HL-60 (cell line): Measurements from ENCODE around the gene ZNF124.
A peak's percentile ranks its signal among the peaks of the same experiment; 100 is the strongest.

Experiments used
- DNase-seq, 2 experiments: peaks; one replicate each; pipeline ENCODE4 v3.0.0-alpha.2; 2010 to 2020; ENCODE audit warnings: low read depth in 1 of 2, low spot score in 1 of 2
- H3K27ac ChIP-seq: fragments of 250-450 bp; sonication (Bioruptor Pico); replicated peaks from 2 replicates; pipeline ENCODE4 v1.5.1; 2020; ENCODE audit warnings: mild to moderate bottlenecking, moderate library complexity
- H3K27me3 ChIP-seq: fragments of 250-450 bp; sonication (Bioruptor Pico); 2 replicates; pipeline ENCODE4 v1.5.1; 2021; ENCODE audit warnings: mild to moderate bottlenecking, moderate library complexity; ENCODE audit not compliant: insufficient read depth, poor library complexity, severe bottlenecking
- H3K4me3 ChIP-seq: replicated peaks from 2 replicates; pipeline ENCODE4 v1.5.1; 2011; ENCODE audit warnings: mild to moderate bottlenecking, control low read depth, low read length; ENCODE audit not compliant: insufficient read depth
- GABPA ChIP-seq: IDR thresholded peaks from 2 replicates; pipeline ENCODE4 v1.6.1; 2012; ENCODE audit warnings: low read depth
- POLR2AphosphoS5 ChIP-seq: IDR thresholded peaks from 2 replicates; pipeline ENCODE4 v1.6.1; 2012; ENCODE audit warnings: low read depth
- REST ChIP-seq: IDR thresholded peaks from 2 replicates; pipeline ENCODE4 v1.6.1; 2012; ENCODE audit warnings: low read depth; ENCODE audit not compliant: insufficient replicate concordance
- SPI1 ChIP-seq: IDR thresholded peaks from 2 replicates; pipeline ENCODE4 v1.6.1; 2012; ENCODE audit warnings: low read depth, mild to moderate bottlenecking, borderline replicate concordance
- TF ChIP-seq, protein P1 (sequence below): IDR thresholded peaks from one replicate; pipeline ENCODE4 v1.5.1; 2011; ENCODE audit warnings: low read length, control low read depth, inconsistent platforms; ENCODE audit not compliant: insufficient read depth

Gene ZNF124

DNA sequence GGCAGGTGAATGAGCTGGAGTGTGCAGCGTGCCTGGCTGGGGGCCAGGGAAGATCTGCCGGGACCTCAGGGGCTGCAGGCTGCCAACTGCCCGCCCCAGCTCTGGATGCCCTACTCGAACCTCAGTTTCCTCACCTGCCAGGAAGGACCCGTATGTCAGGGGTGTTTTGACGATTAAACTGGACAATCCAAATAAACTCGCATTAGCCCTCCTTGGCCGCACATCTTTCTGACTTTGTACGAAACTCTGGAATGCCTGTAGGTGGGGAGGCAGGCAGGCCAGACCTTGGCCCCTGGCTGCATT is 59.4 kb downstream of the ZNF124 start:
- no peak for DNase-seq
- no peak for TF ChIP-seq GABPA
- TF ChIP-seq, protein P1, sequence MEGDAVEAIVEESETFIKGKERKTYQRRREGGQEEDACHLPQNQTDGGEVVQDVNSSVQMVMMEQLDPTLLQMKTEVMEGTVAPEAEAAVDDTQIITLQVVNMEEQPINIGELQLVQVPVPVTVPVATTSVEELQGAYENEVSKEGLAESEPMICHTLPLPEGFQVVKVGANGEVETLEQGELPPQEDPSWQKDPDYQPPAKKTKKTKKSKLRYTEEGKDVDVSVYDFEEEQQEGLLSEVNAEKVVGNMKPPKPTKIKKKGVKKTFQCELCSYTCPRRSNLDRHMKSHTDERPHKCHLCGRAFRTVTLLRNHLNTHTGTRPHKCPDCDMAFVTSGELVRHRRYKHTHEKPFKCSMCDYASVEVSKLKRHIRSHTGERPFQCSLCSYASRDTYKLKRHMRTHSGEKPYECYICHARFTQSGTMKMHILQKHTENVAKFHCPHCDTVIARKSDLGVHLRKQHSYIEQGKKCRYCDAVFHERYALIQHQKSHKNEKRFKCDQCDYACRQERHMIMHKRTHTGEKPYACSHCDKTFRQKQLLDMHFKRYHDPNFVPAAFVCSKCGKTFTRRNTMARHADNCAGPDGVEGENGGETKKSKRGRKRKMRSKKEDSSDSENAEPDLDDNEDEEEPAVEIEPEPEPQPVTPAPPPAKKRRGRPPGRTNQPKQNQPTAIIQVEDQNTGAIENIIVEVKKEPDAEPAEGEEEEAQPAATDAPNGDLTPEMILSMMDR: no peak
- no peak for TF ChIP-seq REST
- no peak for TF ChIP-seq POLR2AphosphoS5
- TF ChIP-seq SPI1: no peak
- Histone ChIP-seq H3K27me3 (peaks cover 13% of the 10 kb centered on the region), H3K4me3 (no peak overlapping the region), H3K27ac (no peak overlapping the region)

GRCh38 chr1:247111700-247112478 is 59.9 kb downstream of the ZNF124 start:
- H3K4me3 ChIP-seq: peak overlapping the region; percentile 38
- TF ChIP-seq GABPA (no peak), SPI1 (no peak), REST (no peak), POLR2AphosphoS5 (no peak)
- TF ChIP-seq, protein P1: no peak
- H3K27ac ChIP-seq: no peak overlapping the region
- peaks cover 13% of the 10 kb centered on the region for H3K27me3 ChIP-seq
- no peak for DNase-seq

DNA sequence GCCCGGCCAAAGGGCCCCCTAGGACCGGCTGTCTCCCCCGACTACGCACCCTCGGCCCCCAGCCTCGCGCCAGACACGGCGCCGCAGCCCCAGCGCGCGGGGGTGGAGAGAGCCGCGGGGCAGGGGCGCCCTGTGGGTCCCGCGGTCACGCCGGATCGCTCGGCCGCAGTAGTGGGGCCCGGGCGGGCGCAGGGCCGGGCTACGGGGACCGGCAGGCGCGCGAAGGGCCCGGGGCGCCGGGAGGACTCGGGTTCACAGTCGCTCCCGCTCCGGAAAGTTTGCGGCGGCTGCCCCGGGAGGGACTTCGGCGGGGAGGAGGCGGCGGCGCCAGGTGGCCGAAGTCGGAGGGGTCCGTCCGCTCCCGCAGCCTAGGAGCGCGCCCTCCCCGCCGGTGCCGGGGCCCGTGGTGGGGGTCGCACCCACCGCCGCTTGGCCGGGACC is 60.5 kb downstream of the ZNF124 start:
- Histone ChIP-seq H3K27ac (no peak overlapping the region), H3K27me3 (peaks cover 13% of the 10 kb centered on the region), H3K4me3 (peak overlapping the region; percentile 38)
- DNase-seq: no peak
- TF ChIP-seq SPI1 (no peak), GABPA (no peak), POLR2AphosphoS5 (no peak), REST (no peak)
- TF ChIP-seq, protein P1: no peak
